Measurements from ENCODE around the gene PARP14.

GRCh38 chr3:122728756-122729514, 48.3 kb downstream of the PARP14 start:
- TF ChIP-seq, protein P1, sequence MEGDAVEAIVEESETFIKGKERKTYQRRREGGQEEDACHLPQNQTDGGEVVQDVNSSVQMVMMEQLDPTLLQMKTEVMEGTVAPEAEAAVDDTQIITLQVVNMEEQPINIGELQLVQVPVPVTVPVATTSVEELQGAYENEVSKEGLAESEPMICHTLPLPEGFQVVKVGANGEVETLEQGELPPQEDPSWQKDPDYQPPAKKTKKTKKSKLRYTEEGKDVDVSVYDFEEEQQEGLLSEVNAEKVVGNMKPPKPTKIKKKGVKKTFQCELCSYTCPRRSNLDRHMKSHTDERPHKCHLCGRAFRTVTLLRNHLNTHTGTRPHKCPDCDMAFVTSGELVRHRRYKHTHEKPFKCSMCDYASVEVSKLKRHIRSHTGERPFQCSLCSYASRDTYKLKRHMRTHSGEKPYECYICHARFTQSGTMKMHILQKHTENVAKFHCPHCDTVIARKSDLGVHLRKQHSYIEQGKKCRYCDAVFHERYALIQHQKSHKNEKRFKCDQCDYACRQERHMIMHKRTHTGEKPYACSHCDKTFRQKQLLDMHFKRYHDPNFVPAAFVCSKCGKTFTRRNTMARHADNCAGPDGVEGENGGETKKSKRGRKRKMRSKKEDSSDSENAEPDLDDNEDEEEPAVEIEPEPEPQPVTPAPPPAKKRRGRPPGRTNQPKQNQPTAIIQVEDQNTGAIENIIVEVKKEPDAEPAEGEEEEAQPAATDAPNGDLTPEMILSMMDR (conservative IDR thresholded peaks at IDR 0.05) = no peak
- TF ChIP-seq ZFX (IDR thresholded peaks at IDR 0.05) = no peak

All from C4-2B (cell line).